Fibroblast of lung (primary cell): ENCODE results near the gene PRKCG. TPM values are rescaled to one million over a fixed set of nuclear protein-coding genes. Genes with fewer than 3 reads are reported as not detected.

ENCODE experiments used
- DNase-seq, 2 donors: peaks; one replicate each; pipeline versions ENCODE4 v3.0.0 to v3.0.0-alpha.2; 2010; ENCODE audit warnings: low read depth in 2 of 2
- H2AFZ ChIP-seq: 2 replicates; pipeline ENCODE4 v1.5.1; 2012; ENCODE audit warnings: low read length, control low read depth, inconsistent platforms
- H3K27ac ChIP-seq: 2 replicates; pipeline ENCODE4 v1.5.1; 2011; ENCODE audit warnings: low read length, control low read depth; ENCODE audit not compliant: insufficient read depth
- H3K27me3 ChIP-seq: 2 replicates; pipeline ENCODE4 v1.5.1; 2011; ENCODE audit warnings: mild to moderate bottlenecking, low read length; ENCODE audit not compliant: control insufficient read depth, insufficient read depth
- H3K36me3 ChIP-seq: 2 replicates; pipeline ENCODE4 v1.5.1; 2011; ENCODE audit warnings: low read length; ENCODE audit not compliant: control insufficient read depth, insufficient read depth
- H3K4me1 ChIP-seq: 2 replicates; pipeline ENCODE4 v1.5.1; 2011; ENCODE audit warnings: low read length; ENCODE audit not compliant: control insufficient read depth, insufficient read depth; ENCODE audit errors: extremely low read depth
- H3K4me2 ChIP-seq: 2 replicates; pipeline ENCODE4 v1.5.1; 2011; ENCODE audit warnings: low read length, control low read depth; ENCODE audit not compliant: insufficient read depth; ENCODE audit errors: extremely low read depth
- H3K4me3 ChIP-seq, 4 experiments: fragments of 200-600 bp in 1 of 4; sonication (generic) in 1 of 4; replicated peaks in 1 of 4; 2 replicates each; pipeline ENCODE4 v1.5.1; 2011 to 2016; ENCODE audit warnings: low read length in 4 of 4, low read depth in 3 of 4, mild to moderate bottlenecking in 3 of 4, control low read depth in 2 of 4, inconsistent platforms in 1 of 4, mixed read lengths in 1 of 4; ENCODE audit not compliant: insufficient read depth in 1 of 4; ENCODE audit errors: control extremely low read depth in 1 of 4
- H3K79me2 ChIP-seq: 2 replicates; pipeline ENCODE4 v1.5.1; 2012; ENCODE audit warnings: mild to moderate bottlenecking, low read length, inconsistent platforms; ENCODE audit not compliant: control insufficient read depth, insufficient read depth
- H3K9ac ChIP-seq: 2 replicates; pipeline ENCODE4 v1.5.1; 2011; ENCODE audit warnings: mild to moderate bottlenecking, low read length, control low read depth; ENCODE audit not compliant: insufficient read depth
- H3K9me3 ChIP-seq: 2 replicates; pipeline ENCODE4 v1.5.1; 2012; ENCODE audit warnings: low read depth, low read length; ENCODE audit not compliant: control insufficient read depth, insufficient read depth
- H4K20me1 ChIP-seq: 2 replicates; pipeline ENCODE4 v1.5.1; 2011; ENCODE audit warnings: low read length; ENCODE audit not compliant: control insufficient read depth, insufficient read depth; ENCODE audit errors: extremely low read depth
- EZH2 ChIP-seq: IDR thresholded peaks from 2 replicates; pipeline ENCODE4 v1.5.1; 2012; ENCODE audit warnings: low read length, control low read depth, mild to moderate bottlenecking; ENCODE audit errors: missing control alignments
- polyA plus RNA-seq, 2 donors: library from polyadenylated mRNA; depleted of rRNA in 1 of 2; stranded (reverse) in 1 of 2; unstranded in 1 of 2; fragments of >200 nt; gene quantifications; 2 replicates each; pipeline ENCODE4 v1.2.1, GENCODE V29; 2011 to 2012; ENCODE audit warnings: missing spikeins in 1 of 2
- total RNA-seq: library from RNA; depleted of rRNA; stranded (reverse); fragments of >200 nt; gene quantifications from 2 replicates; pipeline ENCODE4 v1.2.1, GENCODE V29; 2014
- TF ChIP-seq, protein P1 (sequence below), 2 donors: IDR thresholded peaks in 1 of 2; conservative IDR thresholded peaks in 1 of 2; 1 replicate in 1 of 2; 2 replicates in 1 of 2; pipeline ENCODE4 v1.5.1; 2011 to 2012; ENCODE audit warnings: low read length in 2 of 2, control low read depth in 1 of 2, inconsistent platforms in 1 of 2, low read depth in 1 of 2, mild to moderate bottlenecking in 1 of 2

The PRKCG gene
- total and polyA plus RNA-seq, 2 donors (not counting 1 experiment from before 2014, with no cell fraction given) = not detected

DNA sequence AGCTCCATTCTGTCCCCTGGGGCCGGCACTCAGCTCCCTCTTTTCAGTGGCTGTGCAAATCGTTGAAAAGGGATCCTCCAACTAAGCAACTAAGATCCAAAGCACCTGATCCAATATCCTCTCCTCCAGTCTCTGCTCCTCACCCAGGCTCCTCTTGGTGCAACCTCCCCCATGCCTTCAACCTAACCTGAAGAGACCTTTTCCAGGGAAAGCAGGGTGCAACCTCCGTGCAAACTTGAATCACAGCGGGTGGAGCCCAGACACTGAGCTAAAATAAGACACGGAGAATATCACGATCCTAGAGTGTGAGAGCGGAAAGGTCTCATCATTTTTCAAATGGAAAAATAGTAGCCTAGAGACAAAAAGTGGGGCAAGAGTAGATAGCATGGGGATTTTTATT is 35.4 kb downstream of the PRKCG start:
- H2AFZ ChIP-seq = no peak overlapping the region
- no peaks in the 10 kb centered on the region for H4K20me1 ChIP-seq
- TF ChIP-seq, protein P1, sequence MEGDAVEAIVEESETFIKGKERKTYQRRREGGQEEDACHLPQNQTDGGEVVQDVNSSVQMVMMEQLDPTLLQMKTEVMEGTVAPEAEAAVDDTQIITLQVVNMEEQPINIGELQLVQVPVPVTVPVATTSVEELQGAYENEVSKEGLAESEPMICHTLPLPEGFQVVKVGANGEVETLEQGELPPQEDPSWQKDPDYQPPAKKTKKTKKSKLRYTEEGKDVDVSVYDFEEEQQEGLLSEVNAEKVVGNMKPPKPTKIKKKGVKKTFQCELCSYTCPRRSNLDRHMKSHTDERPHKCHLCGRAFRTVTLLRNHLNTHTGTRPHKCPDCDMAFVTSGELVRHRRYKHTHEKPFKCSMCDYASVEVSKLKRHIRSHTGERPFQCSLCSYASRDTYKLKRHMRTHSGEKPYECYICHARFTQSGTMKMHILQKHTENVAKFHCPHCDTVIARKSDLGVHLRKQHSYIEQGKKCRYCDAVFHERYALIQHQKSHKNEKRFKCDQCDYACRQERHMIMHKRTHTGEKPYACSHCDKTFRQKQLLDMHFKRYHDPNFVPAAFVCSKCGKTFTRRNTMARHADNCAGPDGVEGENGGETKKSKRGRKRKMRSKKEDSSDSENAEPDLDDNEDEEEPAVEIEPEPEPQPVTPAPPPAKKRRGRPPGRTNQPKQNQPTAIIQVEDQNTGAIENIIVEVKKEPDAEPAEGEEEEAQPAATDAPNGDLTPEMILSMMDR (conservative IDR thresholded peaks at IDR 0.05 in 1 of 2, IDR thresholded peaks at IDR 0.05 in 1 of 2; ENCODE audit: low read depth in 1 of 2, low read length in 2 of 2) = no peak
- no peak for TF ChIP-seq EZH2
- H3K4me1 ChIP-seq = no peaks in the 10 kb centered on the region
- H3K27ac ChIP-seq = no peak overlapping the region
- no peak overlapping the region for H3K9ac ChIP-seq
- H3K27me3 ChIP-seq = no peaks in the 10 kb centered on the region
- no peaks in the 10 kb centered on the region for H3K79me2 ChIP-seq
- H3K9me3 ChIP-seq = no peaks in the 10 kb centered on the region
- H3K36me3 ChIP-seq = no peaks in the 10 kb centered on the region
- no peak overlapping the region for H3K4me3 ChIP-seq
- no peak for DNase-seq
- H3K4me2 ChIP-seq = no peak overlapping the region

DNA sequence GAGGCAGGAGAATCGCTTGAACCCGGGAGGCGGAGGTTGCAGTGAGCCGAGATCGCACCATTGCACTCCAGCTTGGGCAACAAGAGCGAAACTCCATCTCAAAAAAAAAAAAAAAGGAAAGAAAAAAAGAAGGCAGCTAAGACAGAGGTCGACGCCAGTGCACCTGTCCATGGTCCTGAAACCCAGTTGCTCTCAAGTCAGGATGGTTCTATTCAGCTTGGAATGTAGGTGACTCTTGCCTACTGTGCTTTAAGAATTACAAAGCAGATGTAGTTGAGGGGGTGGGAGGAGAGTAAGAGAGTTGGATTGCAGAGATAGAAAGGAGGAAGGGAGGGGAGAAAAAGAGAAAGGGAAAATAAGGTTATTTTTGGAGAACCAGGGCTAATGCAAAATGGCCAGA is 45.7 kb downstream of the PRKCG start:
- Histone ChIP-seq H3K4me2 (no peak overlapping the region), H3K4me1 (no peaks in the 10 kb centered on the region), H3K27ac (no peak overlapping the region), H3K36me3 (no peaks in the 10 kb centered on the region), H3K4me3 (no peak overlapping the region), H2AFZ (no peak overlapping the region), H3K27me3 (no peaks in the 10 kb centered on the region), H3K79me2 (no peaks in the 10 kb centered on the region), H3K9me3 (no peaks in the 10 kb centered on the region), H4K20me1 (no peaks in the 10 kb centered on the region), H3K9ac (no peak overlapping the region)
- TF ChIP-seq, protein P1 (conservative IDR thresholded peaks at IDR 0.05 in 1 of 2, IDR thresholded peaks at IDR 0.05 in 1 of 2; ENCODE audit: low read depth in 1 of 2, low read length in 2 of 2) = no peak
- no peak for TF ChIP-seq EZH2
- peak; percentile 58 to 62 for DNase-seq

DNA sequence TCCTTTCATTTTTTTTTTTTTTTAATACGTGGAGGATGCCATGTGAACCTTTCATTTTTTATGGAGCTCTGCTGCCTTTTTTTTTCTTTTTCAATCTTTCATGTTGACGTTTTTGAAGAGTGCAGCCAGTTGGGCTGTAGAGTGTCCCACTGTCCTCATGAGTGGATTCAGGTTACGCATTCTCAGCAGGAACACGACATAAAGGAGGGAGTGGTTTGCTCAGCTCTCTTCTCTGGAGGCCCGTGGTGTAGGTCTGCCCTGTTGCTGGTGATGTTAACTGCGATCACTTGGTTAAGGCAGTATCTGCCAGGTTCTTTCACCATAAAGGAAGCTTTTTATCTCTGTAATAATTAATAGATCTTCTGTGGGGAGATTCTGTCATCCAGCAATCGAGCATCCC is 54.0 kb downstream of the PRKCG start:
- H3K4me3 ChIP-seq = no peak overlapping the region
- DNase-seq = no peak

More for the DNA sequence above, 54.0 kb downstream of the PRKCG start:
- H3K9me3 ChIP-seq = no peaks in the 10 kb centered on the region
- no peaks in the 10 kb centered on the region for H3K79me2 ChIP-seq
- H2AFZ ChIP-seq = no peak overlapping the region
- no peaks in the 10 kb centered on the region for H3K36me3 ChIP-seq
- H4K20me1 ChIP-seq = no peaks in the 10 kb centered on the region
- no peak overlapping the region for H3K27ac ChIP-seq
- no peak overlapping the region for H3K9ac ChIP-seq
- H3K27me3 ChIP-seq = no peaks in the 10 kb centered on the region
- H3K4me1 ChIP-seq = no peaks in the 10 kb centered on the region
- no peak overlapping the region for H3K4me2 ChIP-seq
- TF ChIP-seq, protein P1 (conservative IDR thresholded peaks at IDR 0.05 in 1 of 2, IDR thresholded peaks at IDR 0.05 in 1 of 2; ENCODE audit: low read depth in 1 of 2, low read length in 2 of 2) = no peak
